ENCODE results near the gene MDFI. TPM values are rescaled to one million over a fixed set of nuclear protein-coding genes. Genes with fewer than 3 reads are reported as not detected.

MDFI gene
- total RNA-seq, 2 experiments from 2014 or later, result not detected

- H3K4me3 Mint-ChIP-seq, result no peak overlapping the region
- H3K9me3 Mint-ChIP-seq, result peaks cover 6% of the 10 kb centered on the region
- POLR2A ChIA-PET, result interaction anchor here (0.6 kb wide), 1 partner anchor 21 kb away, joined by 3 read pairs; no protein-coding TSS in a partner anchor
- H3K36me3 Mint-ChIP-seq (ENCODE audit: low read depth), result no peaks in the 10 kb centered on the region
- intact Hi-C loops (cut with micrococcal nuclease), result no loop called here
- H3K4me1 Mint-ChIP-seq (ENCODE audit: low read depth), result peaks cover 11% of the 10 kb centered on the region
- H3K27me3 Mint-ChIP-seq, result peaks cover 10% of the 10 kb centered on the region
- DNase-seq, result no peak
- H3K27ac Mint-ChIP-seq, result no peak overlapping the region
- no peak for TF ChIP-seq CTCF (IDR thresholded peaks at IDR 0.05)
- no peak for ATAC-seq
- CTCF ChIA-PET, result interaction anchor here (1.8 kb wide), 1 partner anchor 20 kb away, joined by 5 read pairs; no protein-coding TSS in a partner anchor
Observed at GRCh38 chr6:41623330-41623729, 14.9 kb upstream of the MDFI start.

GRCh38 chr6:41624621-41625380 lies 13.5 kb upstream of the MDFI start:
- Mint-ChIP-seq H3K4me3 (no peak overlapping the region), H3K27me3 (peaks cover 7% of the 10 kb centered on the region), H3K27ac (no peak overlapping the region), H3K4me1 (ENCODE audit: low read depth) (peaks cover 11% of the 10 kb centered on the region), H3K36me3 (ENCODE audit: low read depth) (no peaks in the 10 kb centered on the region), H3K9me3 (peaks cover 6% of the 10 kb centered on the region)
- ATAC-seq (no peak), DNase-seq (no peak)
- no peak for TF ChIP-seq CTCF (IDR thresholded peaks at IDR 0.05)
- intact Hi-C loops (cut with micrococcal nuclease), result no loop called here
- CTCF ChIA-PET, result interaction anchor here (1.7 to 1.8 kb wide), 3 partner anchors 22 to 59 kb away, joined by 3 to 5 read pairs (median 5); no protein-coding TSS in a partner anchor
- POLR2A ChIA-PET, result no interaction called here

GRCh38 chr6:41625442-41625841 lies 12.8 kb upstream of the MDFI start:
- no peak overlapping the region for H3K4me3 Mint-ChIP-seq
- peak; percentile 22 for DNase-seq
- H3K4me1 Mint-ChIP-seq (ENCODE audit: low read depth), result peaks cover 11% of the 10 kb centered on the region
- no peak for ATAC-seq
- H3K9me3 Mint-ChIP-seq, result peaks cover 6% of the 10 kb centered on the region
- no peak overlapping the region for H3K27ac Mint-ChIP-seq
- POLR2A ChIA-PET, result no interaction called here
- no peak for TF ChIP-seq CTCF (IDR thresholded peaks at IDR 0.05)
- peaks cover 7% of the 10 kb centered on the region for H3K27me3 Mint-ChIP-seq
- no peaks in the 10 kb centered on the region for H3K36me3 Mint-ChIP-seq (ENCODE audit: low read depth)
- intact Hi-C loops (cut with micrococcal nuclease), result no loop called here
- CTCF ChIA-PET, result interaction anchor here (1.7 to 1.8 kb wide), 3 partner anchors 22 to 58 kb away, joined by 3 to 5 read pairs (median 5); no protein-coding TSS in a partner anchor

- Mint-ChIP-seq H3K36me3 (ENCODE audit: low read depth) (no peaks in the 10 kb centered on the region), H3K9me3 (peaks cover 4% of the 10 kb centered on the region), H3K4me3 (no peak overlapping the region), H3K4me1 (ENCODE audit: low read depth) (peaks cover 11% of the 10 kb centered on the region), H3K27me3 (peaks cover 6% of the 10 kb centered on the region), H3K27ac (no peak overlapping the region)
- no peak for ATAC-seq
- intact Hi-C loops (cut with micrococcal nuclease), result no loop called here
- CTCF ChIA-PET, result interaction anchor here (1.6 to 1.7 kb wide), 2 partner anchors 22 to 58 kb away, joined by 5 to 6 read pairs; no protein-coding TSS in a partner anchor
- POLR2A ChIA-PET, result no interaction called here
- no peak for DNase-seq
- TF ChIP-seq CTCF (IDR thresholded peaks at IDR 0.05), result no peak
Observed at GRCh38 chr6:41626022-41626421, 12.2 kb upstream of the MDFI start.

- CTCF ChIA-PET, result interaction anchor here (0.8 to 1.6 kb wide), 2 partner anchors 23 to 56 kb away, joined by 3 to 6 read pairs; no protein-coding TSS in a partner anchor
- ATAC-seq, result no peak
- Mint-ChIP-seq H3K9me3 (no peaks in the 10 kb centered on the region), H3K4me1 (ENCODE audit: low read depth) (peaks cover 11% of the 10 kb centered on the region), H3K27me3 (peaks cover 6% of the 10 kb centered on the region), H3K27ac (no peak overlapping the region), H3K4me3 (no peak overlapping the region), H3K36me3 (ENCODE audit: low read depth) (no peaks in the 10 kb centered on the region)
- POLR2A ChIA-PET, result no interaction called here
- TF ChIP-seq CTCF (IDR thresholded peaks at IDR 0.05), result no peak
- no peak for DNase-seq
- intact Hi-C loops (cut with micrococcal nuclease), result no loop called here
Observed at GRCh38 chr6:41626917-41627316, 11.4 kb upstream of the MDFI start.
